NCI-H2227 (cell line): ENCODE measurements around the gene MBLAC2.

Experiments
- DNase-seq: peaks from one replicate; lab custom pipeline; 2025; ENCODE audit not compliant: unreplicated experiment; lab: John Stamatoyannopoulos, UW

Gene MBLAC2

GRCh38 chr5:90472783-90473395 is 1.7 kb downstream of the MBLAC2 start:
- no peak for DNase-seq

GRCh38 chr5:90461288-90461687 is 13.3 kb downstream of the MBLAC2 start:
- DNase-seq, result no peak

DNA sequence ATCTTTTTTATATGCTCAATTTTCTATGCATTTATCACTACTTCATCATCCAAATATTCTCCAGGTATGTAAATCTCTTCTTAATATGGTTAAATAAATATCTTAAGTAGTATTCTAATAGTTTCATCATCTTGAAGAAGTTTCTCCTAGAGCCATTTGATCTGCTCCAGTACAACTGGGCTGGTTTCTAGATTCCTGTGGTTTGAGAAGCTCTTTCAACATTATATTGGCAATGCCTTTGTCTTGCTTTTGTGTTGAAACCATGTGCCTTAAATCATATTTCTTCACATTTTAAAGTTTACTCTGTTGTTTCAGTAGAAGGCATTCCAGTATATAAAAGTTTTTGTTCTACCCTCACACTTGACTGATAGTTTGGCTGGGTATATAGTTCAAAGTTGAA is 27.6 kb downstream of the MBLAC2 start:
- DNase-seq, result no peak

GRCh38 chr5:90440644-90441043 is 33.9 kb downstream of the MBLAC2 start:
- no peak for DNase-seq

DNA sequence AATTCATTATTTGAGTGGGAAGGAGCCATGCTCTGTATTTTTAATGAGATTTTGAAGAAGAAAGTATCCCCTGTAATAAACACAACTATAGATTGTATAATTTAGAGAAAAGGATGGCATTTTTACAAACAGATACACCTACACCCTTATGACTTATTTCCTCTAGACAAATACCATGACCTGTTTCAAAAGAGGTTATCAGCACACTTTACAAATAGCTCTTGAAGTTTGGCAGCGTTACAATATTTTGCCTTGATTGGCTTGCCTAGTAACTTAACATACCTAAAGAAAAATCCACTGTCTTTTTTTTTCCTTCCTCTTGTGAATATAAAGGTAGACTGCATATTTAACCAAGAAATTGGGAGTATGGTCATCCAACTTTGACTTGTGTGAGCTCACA is 36.5 kb downstream of the MBLAC2 start:
- DNase-seq, result no peak

DNA sequence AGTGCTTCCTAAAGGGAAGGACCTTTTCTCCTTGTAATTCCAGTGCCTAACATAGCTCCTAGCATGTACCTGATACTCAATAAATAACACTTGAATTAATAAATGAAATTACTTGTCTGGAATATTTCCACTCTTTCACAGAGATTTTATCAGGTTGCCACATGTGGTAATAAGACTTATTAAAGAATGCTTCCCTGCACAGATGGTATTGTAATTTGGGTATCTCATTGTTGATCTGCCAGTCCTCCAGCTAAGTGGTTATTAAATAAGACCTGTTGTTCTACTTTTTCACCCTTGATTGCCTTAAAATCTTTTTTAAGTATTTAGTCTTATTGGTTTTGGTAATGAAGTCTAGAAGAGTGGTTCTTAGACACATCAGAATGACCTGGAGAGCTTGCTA is 36.9 kb downstream of the MBLAC2 start:
- DNase-seq, result no peak

DNA sequence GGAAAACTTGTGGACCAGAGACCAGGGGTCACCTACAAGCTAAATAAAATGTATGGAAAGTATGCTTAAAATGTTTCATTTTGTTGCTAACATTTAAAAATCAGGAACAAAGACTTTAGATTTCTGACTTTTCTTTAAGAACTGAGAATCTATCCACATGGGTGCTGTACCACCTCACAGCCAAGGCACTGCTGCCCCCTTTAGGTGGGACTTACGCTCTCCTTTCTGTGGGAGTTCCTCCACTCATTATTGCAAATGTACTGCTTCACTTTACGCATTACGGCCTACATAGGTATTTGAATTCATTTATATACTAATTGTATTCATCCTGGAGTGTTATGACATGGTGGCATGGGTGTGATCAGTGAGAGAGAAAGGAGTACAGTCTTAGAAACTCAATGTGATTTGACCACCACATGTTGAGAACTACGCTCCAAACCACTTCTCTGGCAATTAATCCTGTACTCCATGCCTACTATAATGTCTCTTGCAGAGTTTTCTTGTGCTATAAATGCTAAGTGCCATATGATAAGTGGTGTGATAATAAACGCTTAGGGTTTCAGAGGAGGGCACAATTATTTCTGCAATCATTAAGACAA is 40.4 kb downstream of the MBLAC2 start:
- DNase-seq, result peak; percentile 42

DNA sequence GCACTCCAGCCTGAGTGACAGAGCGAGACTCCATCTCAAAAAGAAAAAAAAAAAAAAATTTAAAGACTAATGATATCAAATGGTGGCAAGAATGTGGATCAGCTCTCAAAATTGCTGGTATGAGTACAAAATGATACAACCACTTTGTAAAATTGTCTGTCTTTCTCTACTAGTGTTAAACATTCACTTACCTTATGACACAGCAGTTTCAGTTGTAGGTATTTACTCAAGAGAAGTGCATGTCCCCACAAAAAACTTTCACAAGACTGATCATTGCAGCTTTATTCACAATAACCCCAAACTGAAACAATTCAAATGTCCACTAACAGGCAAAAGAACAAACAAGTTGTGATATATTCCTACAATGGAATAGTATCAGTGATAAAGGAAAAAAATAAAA is 50.3 kb downstream of the MBLAC2 start:
- DNase-seq, result no peak

- DNase-seq, result no peak
Measured at GRCh38 chr5:90421136-90421535, 53.4 kb downstream of the MBLAC2 start.

GRCh38 chr5:90418214-90418613 is 56.4 kb downstream of the MBLAC2 start:
- DNase-seq, result no peak

DNA sequence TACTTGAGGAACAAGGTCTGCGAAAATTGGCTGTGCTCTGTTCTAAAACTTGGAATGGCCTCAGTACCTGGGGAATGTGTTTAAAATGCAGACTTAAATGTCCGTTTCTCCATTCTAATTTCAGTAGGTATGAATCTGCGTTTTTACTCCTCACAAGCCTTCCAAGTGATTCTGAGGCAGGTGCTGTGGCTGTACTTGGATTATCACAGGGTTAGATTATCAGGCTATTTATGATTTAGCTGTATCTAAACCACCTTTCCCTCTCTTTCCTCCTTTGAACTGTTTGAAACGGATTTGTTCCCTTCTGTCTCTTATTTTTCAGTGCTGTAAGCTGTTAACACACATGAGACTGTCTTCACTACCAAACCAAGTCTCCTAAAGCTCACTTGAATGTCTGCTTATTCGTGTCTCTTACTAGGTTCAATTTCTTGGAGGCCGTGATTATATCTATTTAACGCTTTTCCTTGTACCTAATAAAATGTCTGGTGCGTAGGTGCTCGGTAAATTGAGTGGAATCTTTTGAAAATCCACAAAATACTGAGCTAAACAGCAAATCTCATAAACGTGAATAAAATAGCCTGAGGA is 64.3 kb downstream of the MBLAC2 start:
- no peak for DNase-seq

DNA sequence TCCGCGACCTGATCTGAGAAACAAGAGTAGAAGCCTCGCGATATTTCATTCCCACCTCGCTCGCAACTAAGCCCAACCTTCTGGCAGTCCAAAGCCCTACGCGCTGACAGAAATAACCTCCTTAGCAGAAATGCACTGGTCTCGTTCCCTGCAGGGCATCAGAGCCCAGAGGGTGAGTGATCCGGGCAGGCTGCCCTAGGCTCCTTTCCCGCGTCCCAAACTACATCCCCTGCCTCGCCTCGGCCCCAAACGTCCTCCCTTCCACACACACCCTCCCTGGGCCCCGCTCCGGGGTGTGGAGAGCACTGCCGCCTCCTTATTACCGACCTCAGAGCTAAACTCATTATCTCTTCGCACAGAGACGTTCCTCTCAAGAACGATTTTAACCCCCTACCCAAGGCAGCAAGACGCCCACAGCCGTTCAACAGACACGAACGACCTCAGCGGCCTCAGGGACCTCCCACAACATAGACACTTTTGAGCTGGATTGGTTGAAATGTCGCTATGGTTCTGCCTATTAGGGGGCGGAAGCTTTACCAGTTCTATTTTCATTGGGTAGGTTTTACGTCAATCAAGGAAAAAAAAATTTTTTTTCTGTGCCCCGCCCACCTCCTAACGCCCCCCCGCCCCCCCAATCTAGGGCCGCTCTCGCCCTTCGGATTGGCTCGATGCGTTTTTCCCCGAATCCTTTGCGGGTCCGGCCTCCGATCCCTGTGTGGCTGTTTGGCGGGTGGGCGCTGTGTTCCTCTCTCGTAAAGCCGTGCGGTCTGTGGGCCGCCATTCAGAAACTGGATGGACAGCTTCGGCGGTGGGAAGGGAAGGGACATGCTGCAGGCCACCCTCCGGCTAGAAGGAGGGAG is 65.0 kb downstream of the MBLAC2 start, which contains the start of gene CETN3:
CETN3 (minus strand) TSS at position 439 of the 860 bp plus-strand sequence; CDS start at position 344, 95 bp downstream.
- peak; percentile 95 for DNase-seq

DNA sequence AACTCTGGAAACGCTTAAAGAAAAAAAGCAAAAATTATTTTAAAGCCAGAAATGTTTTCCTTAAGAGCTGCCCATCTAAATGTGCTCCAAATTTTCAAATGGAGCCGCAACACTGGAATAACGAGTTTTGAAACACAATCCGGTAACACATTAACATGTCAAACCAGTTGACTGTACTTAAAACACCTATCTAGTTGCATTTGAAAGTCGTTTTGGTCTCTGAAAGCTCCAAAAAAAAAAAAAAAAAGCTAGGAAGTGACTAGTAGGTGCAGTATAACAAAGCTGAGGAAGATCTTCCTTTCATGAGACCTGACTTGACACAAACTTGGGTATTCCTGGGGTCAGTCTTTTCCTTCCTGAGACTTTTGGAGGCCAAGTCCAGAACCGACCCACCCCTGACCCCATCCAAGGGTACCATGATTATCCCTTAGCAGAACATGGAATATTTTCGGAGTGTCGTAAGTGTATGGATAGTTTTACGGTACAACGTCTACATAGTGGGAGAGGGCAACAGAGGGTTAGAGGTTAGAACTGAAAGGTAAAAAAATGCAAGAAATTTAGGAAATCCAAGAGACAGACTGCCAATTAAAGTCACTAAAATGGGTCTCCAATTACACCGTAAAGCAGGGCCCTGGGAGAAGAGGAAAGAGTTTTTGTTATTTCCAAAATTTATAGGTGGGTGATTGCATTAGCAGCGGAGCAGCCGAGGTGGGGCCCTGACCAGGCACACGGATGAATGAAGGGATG is 65.8 kb downstream of the MBLAC2 start:
- DNase-seq, result peak; percentile 37
